Gastroesophageal sphincter (tissue), 4 donors: ENCODE results near the gene USP17L19. TPM values are rescaled to one million over a fixed set of nuclear protein-coding genes. Genes with fewer than 3 reads are reported as not detected.
"Not testable (repeated sequence)": the region's sequence is repeated elsewhere in the genome, so short reads cannot be mapped to it uniquely, and the experiment has no call there.

ENCODE experiments used
- ATAC-seq: fragments of 150-250 bp; one replicate; pipeline ENCODE4 v1.9.1; 2016; ENCODE audit warnings: mild to moderate bottlenecking, moderate library complexity
- H3K27ac ChIP-seq, 4 donors: fragments of 200-600 bp; sonication (generic) in 3 of 4; 1 replicate in 3 of 4; 2 replicates in 1 of 4; pipeline ENCODE4 v1.5.1; 2016 to 2019
- H3K27me3 ChIP-seq: fragments of 200-600 bp; sonication (generic); one replicate; pipeline ENCODE4 v1.5.1; 2019
- H3K36me3 ChIP-seq, 2 donors: fragments of 200-600 bp; sonication (generic); one replicate each; pipeline ENCODE4 v1.5.1; 2019; ENCODE audit warnings: control low read depth in 1 of 2
- H3K4me1 ChIP-seq, 3 donors: fragments of 200-600 bp; sonication (generic); 1 replicate in 2 of 3; 2 replicates in 1 of 3; pipeline ENCODE4 v1.5.1; 2016 to 2019; ENCODE audit warnings: control low read depth in 2 of 3
- H3K4me3 ChIP-seq, 2 donors: fragments of 200-600 bp; sonication (generic); one replicate each; pipeline ENCODE4 v1.5.1; 2019; ENCODE audit warnings: mild to moderate bottlenecking in 1 of 2, moderate library complexity in 1 of 2
- H3K9me3 ChIP-seq, 3 donors: fragments of 200-600 bp; sonication (generic); one replicate each; pipeline ENCODE4 v1.5.1; 2017 to 2019; ENCODE audit warnings: control low read depth in 2 of 3
- WGBS, 2 donors: methylation state at CpG; one replicate each; pipeline ENCODE4 v1.1.5; 2018; ENCODE audit warnings: low coverage in 1 of 2; 5-methylcytosine and 5-hydroxymethylcytosine counted together
- total RNA-seq, 4 donors: library from RNA; depleted of rRNA; stranded (reverse); fragments of >200 nt; gene quantifications; one replicate each; pipeline ENCODE4 v1.1.0, GENCODE V29; 2016

The USP17L19 gene
- not detected for total RNA-seq

GRCh38 chr4:9253078-9253477, at the start of gene USP17L19:
Gene USP17L19, plus strand, starts transcription at chr4:9253378. Its CDS starts 0 bp downstream, at chr4:9253378.
- not testable (repeated sequence) for H3K9me3 ChIP-seq, H3K27me3 ChIP-seq, H3K4me3 ChIP-seq, ATAC-seq, H3K36me3 ChIP-seq, H3K4me1 ChIP-seq, H3K27ac ChIP-seq
- WGBS, 2 donors: no CpG with 5 or more reads among the region's 13 CpGs

GRCh38 chr4:9210357-9210756, 42.8 kb upstream of the USP17L19 start, which contains the start of gene USP17L10:
Gene USP17L10, plus strand, starts transcription at chr4:9210657. Its CDS starts 0 bp downstream, at chr4:9210657.
- ATAC-seq, H3K36me3 ChIP-seq, H3K27me3 ChIP-seq, H3K4me3 ChIP-seq, H3K27ac ChIP-seq, H3K9me3 ChIP-seq, H3K4me1 ChIP-seq: not testable (repeated sequence)
- WGBS, 2 donors: no CpG with 5 or more reads among the region's 13 CpGs

GRCh38 chr4:9214701-9215100, 38.5 kb upstream of the USP17L19 start:
- not testable (repeated sequence) for H3K27me3 ChIP-seq, H3K27ac ChIP-seq, H3K4me1 ChIP-seq, ATAC-seq, H3K36me3 ChIP-seq, H3K9me3 ChIP-seq, H3K4me3 ChIP-seq
- 70 to 87% methylated on average over 6 to 9 of the region's 14 CpGs for WGBS, 2 donors

- H3K4me1 ChIP-seq, H3K4me3 ChIP-seq: not testable (repeated sequence)
- no CpG with 5 or more reads among the region's 14 CpGs for WGBS, 2 donors
Observed at GRCh38 chr4:9215105-9215504, 38.1 kb upstream of the USP17L19 start, which contains the start of gene USP17L11. Gene USP17L11, plus strand, starts transcription at chr4:9215405. Its CDS starts 0 bp downstream, at chr4:9215405.

GRCh38 chr4:9219852-9220251, 33.3 kb upstream of the USP17L19 start, which contains the start of gene USP17L12:
Gene USP17L12, plus strand, starts transcription at chr4:9220152. Its CDS starts 0 bp downstream, at chr4:9220152.
- not testable (repeated sequence) for H3K27ac ChIP-seq, H3K36me3 ChIP-seq, H3K27me3 ChIP-seq, H3K4me3 ChIP-seq, H3K4me1 ChIP-seq, H3K9me3 ChIP-seq, ATAC-seq
- no CpG with 5 or more reads among the region's 13 CpGs for WGBS, 2 donors

More at GRCh38 chr4:9215105-9215504, 38.1 kb upstream of the USP17L19 start, which contains the start of gene USP17L11:
- H3K27me3 ChIP-seq, H3K9me3 ChIP-seq, ATAC-seq, H3K36me3 ChIP-seq, H3K27ac ChIP-seq: not testable (repeated sequence)

GRCh38 chr4:9224596-9224995, 28.6 kb upstream of the USP17L19 start, which contains the start of gene USP17L13:
Gene USP17L13, plus strand, starts transcription at chr4:9224896. Its CDS starts 0 bp downstream, at chr4:9224896.
- not testable (repeated sequence) for H3K4me1 ChIP-seq, H3K9me3 ChIP-seq, H3K4me3 ChIP-seq, H3K27me3 ChIP-seq, H3K36me3 ChIP-seq, ATAC-seq, H3K27ac ChIP-seq
- no CpG with 5 or more reads among the region's 14 CpGs for WGBS, 2 donors

GRCh38 chr4:9230249-9230648, 22.9 kb upstream of the USP17L19 start:
- H3K27me3 ChIP-seq, H3K4me1 ChIP-seq, H3K36me3 ChIP-seq, H3K27ac ChIP-seq, H3K9me3 ChIP-seq, H3K4me3 ChIP-seq, ATAC-seq: not testable (repeated sequence)
- 78 to 100% methylated on average over 1 to 4 of the region's 8 CpGs for WGBS, 2 donors

- WGBS, 2 donors: no CpG with 5 or more reads among the region's 15 CpGs
Observed at GRCh38 chr4:9234085-9234484, 19.1 kb upstream of the USP17L19 start, which contains the start of gene USP17L15. Gene USP17L15, plus strand, starts transcription at chr4:9234385. Its CDS starts 0 bp downstream, at chr4:9234385.

GRCh38 chr4:9238461-9238860, 14.7 kb upstream of the USP17L19 start:
- not testable (repeated sequence) for H3K27ac ChIP-seq, H3K36me3 ChIP-seq, H3K27me3 ChIP-seq, H3K4me1 ChIP-seq, H3K9me3 ChIP-seq, ATAC-seq, H3K4me3 ChIP-seq
- whole genome bisulfite sequencing, 2 donors: no CpG with 5 or more reads among the region's 12 CpGs

More at GRCh38 chr4:9234085-9234484, 19.1 kb upstream of the USP17L19 start, which contains the start of gene USP17L15:
- not testable (repeated sequence) for H3K27me3 ChIP-seq, H3K9me3 ChIP-seq, H3K4me3 ChIP-seq, H3K4me1 ChIP-seq, H3K36me3 ChIP-seq, ATAC-seq, H3K27ac ChIP-seq

GRCh38 chr4:9243579-9243978, 9.6 kb upstream of the USP17L19 start, which contains the start of gene USP17L17:
Gene USP17L17, plus strand, starts transcription at chr4:9243879. Its CDS starts 0 bp downstream, at chr4:9243879.
- not testable (repeated sequence) for ATAC-seq, H3K27me3 ChIP-seq, H3K27ac ChIP-seq, H3K9me3 ChIP-seq, H3K4me3 ChIP-seq, H3K4me1 ChIP-seq, H3K36me3 ChIP-seq
- 88% methylated on average over 8 of the region's 14 CpGs; no CpG with 5 or more reads in 1 of the 2 donors for WGBS, 2 donors

- not testable (repeated sequence) for H3K27ac ChIP-seq, H3K27me3 ChIP-seq, H3K4me1 ChIP-seq, H3K9me3 ChIP-seq, H3K4me3 ChIP-seq, ATAC-seq, H3K36me3 ChIP-seq
- WGBS, 2 donors: 76 to 90% methylated on average over 4 to 14 of the region's 26 CpGs
Observed at GRCh38 chr4:9247953-9248680, 5.1 kb upstream of the USP17L19 start, which contains the start of gene USP17L18. Gene USP17L18, plus strand, starts transcription at chr4:9248630. Its CDS starts 0 bp downstream, at chr4:9248630.

- not testable (repeated sequence) for ATAC-seq, H3K27me3 ChIP-seq, H3K36me3 ChIP-seq, H3K4me3 ChIP-seq, H3K9me3 ChIP-seq, H3K27ac ChIP-seq, H3K4me1 ChIP-seq
- WGBS, 2 donors: no CpG with 5 or more reads among the region's 15 CpGs
Observed at GRCh38 chr4:9257824-9258223, 4.6 kb downstream of the USP17L19 start, which contains the start of gene USP17L20. Gene USP17L20, plus strand, starts transcription at chr4:9258124. Its CDS starts 0 bp downstream, at chr4:9258124.

GRCh38 chr4:9262572-9262971, 9.4 kb downstream of the USP17L19 start, which contains the start of gene USP17L21:
Gene USP17L21, plus strand, starts transcription at chr4:9262872. Its CDS starts 0 bp downstream, at chr4:9262872.
- not testable (repeated sequence) for H3K9me3 ChIP-seq, H3K4me1 ChIP-seq
- WGBS, 2 donors: no CpG with 5 or more reads among the region's 13 CpGs

More at GRCh38 chr4:9262572-9262971, 9.4 kb downstream of the USP17L19 start, which contains the start of gene USP17L21:
- not testable (repeated sequence) for H3K4me3 ChIP-seq, H3K27ac ChIP-seq, ATAC-seq, H3K36me3 ChIP-seq, H3K27me3 ChIP-seq
